ENCODE measurements around the gene SCYL1.
A peak's percentile ranks its signal among the peaks of the same experiment; 100 is the strongest.

SCYL1 gene

DNA sequence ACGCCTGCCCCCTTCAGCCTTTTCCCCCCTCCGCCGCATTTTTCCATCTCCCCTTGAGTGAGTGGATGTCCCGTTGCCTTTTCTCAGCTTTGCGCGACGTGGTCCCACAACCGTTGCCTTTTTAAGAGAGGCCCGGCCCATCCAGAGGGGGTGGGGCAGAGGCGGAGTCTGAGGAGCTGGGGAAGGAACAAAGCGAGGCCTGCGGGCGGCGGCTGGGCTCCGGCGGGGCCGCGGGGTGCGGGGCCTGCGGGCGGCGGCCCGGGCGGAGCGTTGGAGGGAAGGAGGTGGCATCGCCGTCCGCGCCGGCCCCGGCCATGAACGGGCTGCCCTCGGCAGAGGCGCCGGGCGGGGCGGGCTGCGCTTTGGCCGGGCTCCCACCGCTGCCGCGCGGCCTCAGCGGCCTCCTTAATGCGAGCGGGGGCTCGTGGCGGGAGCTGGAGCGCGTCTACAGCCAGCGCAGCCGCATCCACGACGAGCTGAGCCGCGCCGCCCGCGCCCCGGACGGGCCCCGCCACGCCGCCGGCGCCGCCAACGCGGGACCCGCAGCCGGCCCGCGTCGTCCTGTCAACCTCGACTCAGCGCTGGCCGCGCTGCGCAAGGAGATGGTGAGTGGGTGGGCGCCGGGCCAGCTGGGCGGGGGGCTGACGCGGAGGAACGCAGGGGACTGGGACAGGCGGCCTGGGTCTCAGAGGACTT lies 47.6 kb downstream of the SCYL1 start, which contains the start of gene FAM89B:
TSS of gene FAM89B (plus strand) at position 183 of the 696 bp plus-strand sequence. CDS start at position 315, 132 bp downstream.
- peak; percentile 89 for DNase-seq

DNA sequence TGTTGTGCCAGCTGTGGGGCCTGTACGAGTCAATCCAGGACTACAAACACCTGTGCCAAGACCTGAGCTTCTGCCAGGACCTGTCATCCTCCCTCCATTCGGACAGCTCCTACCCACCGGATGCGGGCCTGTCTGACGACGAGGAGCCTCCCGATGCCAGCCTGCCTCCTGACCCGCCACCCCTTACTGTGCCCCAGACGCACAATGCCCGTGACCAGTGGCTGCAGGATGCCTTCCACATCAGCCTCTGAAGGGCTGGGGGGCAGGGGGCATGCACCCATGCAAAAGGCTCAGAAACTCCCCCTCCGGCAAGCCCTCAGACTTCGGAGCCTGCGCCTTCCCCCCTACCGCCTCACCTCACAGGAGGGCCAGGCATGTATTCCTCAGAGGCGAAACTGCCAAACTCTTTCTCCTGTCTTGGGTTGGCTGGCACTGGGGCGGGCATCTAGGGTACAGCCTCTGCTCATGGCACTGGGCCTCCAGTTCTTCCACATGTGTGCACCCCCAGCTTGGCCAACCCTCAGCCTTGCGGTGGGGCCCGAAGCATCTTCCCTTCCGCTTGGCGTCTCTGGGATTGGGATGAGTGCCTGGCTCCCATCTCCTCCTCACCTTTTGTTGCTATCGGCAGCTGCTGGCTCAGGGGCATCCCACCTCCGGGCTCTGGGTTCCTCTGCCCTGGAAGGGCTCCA lies 48.7 kb downstream of the SCYL1 start:
- DNase-seq, result no peak

- peak; percentile 91 for DNase-seq
Observed at GRCh38 chr11:65574109-65574810, 49.4 kb downstream of the SCYL1 start.

DNA sequence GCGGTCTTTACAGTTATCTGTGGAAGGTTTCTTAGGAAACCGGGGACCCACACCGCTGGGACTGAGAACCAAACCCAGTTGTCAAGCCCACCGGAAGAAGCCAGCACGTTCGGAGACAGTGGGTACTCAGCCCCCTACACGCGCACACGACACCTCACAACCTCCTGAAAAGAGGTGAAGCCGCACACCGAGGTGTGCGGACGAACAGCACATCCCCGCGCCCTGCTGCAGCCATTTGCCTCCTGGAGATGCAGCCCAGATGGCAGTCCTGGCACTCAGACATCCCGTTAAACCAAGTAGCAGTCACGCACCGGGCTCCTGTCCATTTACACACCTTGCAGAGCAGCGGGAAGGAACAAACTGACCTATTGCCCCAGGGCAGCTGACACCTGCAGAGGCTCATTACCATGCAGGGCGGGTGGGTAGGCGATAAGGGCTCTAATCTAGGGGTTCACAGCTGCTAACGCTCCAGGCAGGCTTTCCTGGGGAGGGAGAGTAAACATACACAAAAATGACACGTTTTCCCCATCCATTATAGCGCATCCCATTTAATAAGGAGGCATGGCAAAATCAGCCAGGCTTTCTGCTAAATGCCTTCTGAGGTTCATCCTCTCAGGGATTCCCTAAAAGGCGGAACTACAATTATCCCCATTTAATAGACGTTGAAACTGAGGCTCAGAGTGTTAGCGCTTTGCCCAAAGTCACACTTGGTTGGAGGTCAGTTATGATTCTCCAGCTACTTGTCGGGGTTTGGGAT lies 50.1 kb downstream of the SCYL1 start:
- peak; percentile 92 for DNase-seq

- peak; percentile 88 for DNase-seq
Observed at GRCh38 chr11:65575568-65576231, 50.8 kb downstream of the SCYL1 start, which contains the start of gene EHBP1L1. TSS of gene EHBP1L1 (plus strand) at chr11:65576053. CDS start at chr11:65576303, 250 bp downstream.

DNA sequence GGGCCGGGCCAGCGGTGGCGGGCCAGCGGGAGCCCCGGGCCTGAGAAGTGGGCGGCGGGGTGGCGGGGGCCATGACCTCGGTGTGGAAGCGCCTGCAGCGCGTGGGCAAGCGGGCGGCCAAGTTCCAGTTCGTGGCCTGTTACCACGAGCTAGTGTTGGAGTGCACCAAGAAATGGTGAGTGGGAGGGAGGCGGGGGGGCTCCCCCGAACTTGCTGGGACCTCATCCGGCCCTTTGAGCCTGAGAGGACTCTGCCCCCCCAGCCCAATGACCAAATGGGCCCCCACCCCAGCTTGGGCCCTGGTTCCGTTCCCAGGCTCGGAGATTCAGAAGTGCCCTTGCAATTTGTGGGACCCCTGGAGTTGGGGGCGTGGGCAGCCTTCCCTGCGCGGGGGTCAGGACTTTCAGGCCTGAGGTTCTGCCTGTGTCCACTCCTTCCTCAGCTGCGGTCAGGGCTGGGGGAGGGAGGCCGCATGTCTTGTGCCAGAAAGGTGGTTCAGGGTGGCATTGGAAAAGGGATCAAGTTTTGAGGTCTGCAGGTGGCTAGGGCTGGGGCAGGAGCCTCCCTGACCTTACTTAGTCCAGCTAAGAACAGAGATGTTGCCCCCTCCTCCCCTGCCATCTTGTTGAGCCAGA lies 51.5 kb downstream of the SCYL1 start:
- no peak for DNase-seq

- peak; percentile 48 for DNase-seq
Observed at GRCh38 chr11:65576867-65577755, 52.2 kb downstream of the SCYL1 start.

- DNase-seq, result no peak
Observed at GRCh38 chr11:65577756-65578109, 52.9 kb downstream of the SCYL1 start.

DNA sequence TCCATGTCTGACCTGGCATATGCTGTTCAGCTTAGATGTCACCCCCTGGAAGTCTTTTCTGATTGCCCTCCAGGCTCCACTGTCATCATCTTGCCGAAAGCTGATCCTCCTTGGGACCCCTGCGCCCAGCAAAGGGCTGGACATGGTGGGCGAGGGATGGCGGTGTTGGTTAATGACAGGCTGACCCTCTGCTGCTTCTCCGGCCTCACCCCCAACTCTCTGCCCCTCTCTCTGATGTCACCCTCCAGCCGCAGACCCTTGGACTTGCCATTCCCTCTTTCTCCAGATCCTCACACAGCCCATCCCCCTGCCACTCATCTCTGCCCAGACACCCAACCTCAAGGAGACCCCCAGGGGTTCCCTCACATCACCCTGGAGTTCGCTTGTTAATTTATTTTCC lies 53.3 kb downstream of the SCYL1 start:
- no peak for DNase-seq

- no peak for DNase-seq
Observed at GRCh38 chr11:65578667-65579066, 53.8 kb downstream of the SCYL1 start.

GRCh38 chr11:65579291-65579690 lies 54.4 kb downstream of the SCYL1 start:
- no peak for DNase-seq

DNA sequence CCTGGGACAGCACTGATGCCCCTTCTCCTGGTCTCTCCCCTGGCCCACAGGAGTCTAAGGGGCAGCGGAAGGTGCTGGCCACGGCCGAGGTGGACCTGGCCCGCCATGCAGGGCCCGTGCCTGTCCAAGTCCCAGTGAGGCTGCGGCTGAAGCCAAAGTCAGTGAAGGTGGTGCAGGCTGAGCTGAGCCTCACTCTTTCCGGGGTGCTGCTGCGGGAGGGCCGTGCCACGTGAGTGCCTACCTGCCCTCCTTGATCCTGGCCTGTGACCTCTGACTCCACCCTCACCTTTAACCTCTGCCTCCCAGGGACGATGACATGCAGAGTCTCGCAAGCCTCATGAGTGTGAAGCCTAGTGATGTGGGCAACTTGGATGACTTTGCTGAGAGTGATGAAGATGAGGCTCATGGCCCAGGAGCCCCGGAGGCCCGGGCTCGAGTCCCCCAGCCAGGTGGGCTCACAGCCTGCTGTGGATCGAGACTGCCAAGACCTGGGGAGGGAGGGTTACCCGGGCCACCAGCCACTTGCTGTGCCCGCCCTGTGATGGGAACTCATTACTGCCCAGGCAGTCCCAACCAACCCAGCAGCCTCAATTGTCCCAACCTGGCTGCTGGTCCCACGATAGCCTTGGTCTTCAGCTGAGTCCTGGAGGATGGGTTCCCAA lies 55.3 kb downstream of the SCYL1 start:
- no peak for DNase-seq

DNA sequence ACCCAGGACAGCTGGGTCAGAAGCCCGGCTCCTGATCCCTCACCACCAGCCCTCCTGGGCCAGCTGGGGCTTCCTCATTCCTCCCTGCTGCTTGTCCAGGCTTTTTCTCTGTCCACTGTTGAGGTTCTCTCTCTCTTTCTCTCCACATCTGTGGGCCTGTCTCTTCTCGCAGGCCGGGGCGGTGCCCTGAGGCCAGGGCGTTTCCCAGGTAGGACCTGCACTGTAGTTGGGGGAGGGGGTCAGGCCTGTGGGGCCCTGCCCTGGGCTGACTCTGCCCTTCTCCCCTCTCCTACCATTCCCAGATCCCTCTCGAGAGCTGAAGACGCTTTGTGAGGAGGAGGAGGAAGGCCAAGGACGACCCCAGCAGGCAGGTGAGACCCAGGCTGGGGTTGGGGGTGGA lies 55.9 kb downstream of the SCYL1 start:
- no peak for DNase-seq

- no peak for DNase-seq
Observed at GRCh38 chr11:65581928-65582327, 57.0 kb downstream of the SCYL1 start.

DNA sequence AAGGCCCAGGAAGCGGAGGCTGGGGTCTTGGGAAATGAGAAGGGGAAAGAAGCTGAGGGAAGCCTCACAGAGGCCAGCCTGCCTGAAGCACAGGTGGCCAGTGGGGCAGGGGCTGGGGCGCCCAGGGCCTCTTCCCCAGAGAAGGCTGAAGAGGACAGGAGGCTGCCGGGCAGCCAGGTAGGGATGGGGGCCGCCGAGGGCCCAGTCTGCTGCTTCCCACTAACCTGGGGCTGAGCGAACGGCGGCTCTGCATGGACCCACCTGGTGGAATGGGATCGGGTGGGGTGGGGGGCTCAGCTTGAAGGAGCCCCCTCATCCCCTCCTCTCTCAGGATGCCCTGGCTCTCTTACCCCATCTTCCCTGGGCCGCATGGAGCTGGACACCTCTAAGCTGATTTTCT lies 58.7 kb downstream of the SCYL1 start:
- no peak for DNase-seq

- DNase-seq, result no peak
Observed at GRCh38 chr11:65584106-65584505, 59.2 kb downstream of the SCYL1 start.

GRCh38 chr11:65584723-65585171 lies 59.9 kb downstream of the SCYL1 start:
- peak; percentile 73 for DNase-seq

GRCh38 chr11:65585396-65586246 lies 60.7 kb downstream of the SCYL1 start:
- peak; percentile 51 for DNase-seq

DNA sequence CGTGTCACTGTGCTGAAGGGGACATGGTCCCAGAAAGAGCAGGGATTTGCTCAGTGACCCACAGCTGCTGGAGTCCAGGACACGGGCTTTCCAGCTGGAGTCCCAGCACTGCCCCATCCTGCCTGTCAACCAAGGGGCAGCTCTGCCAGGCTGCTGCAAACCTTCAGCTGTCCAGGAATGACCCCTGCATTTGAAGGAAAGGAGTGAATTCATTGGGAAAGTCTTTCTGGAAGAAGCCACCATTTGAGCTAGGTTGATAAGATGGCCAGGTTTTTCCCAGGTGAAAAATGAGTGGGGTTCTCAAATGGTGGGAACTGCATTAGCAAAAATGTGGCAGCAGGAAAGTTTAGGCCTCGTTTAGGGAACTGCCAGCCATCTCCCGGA lies 61.4 kb downstream of the SCYL1 start:
- DNase-seq, result no peak
